Transverse colon (tissue), 4 donors: ENCODE data around the gene MAP3K7.

Experiments used
- POLR2AphosphoS5 ChIP-seq, 3 donors: sonication (generic); formaldehyde crosslinking; IDR thresholded peaks; one replicate each; pipeline ENCODE4 v1.6.1; 2016; ENCODE audit warnings: antibody characterized with exemption in 3 of 3
- TF ChIP-seq, protein P1 (sequence below), 5 experiments: fragments of 200-600 bp in 3 of 5; fragments of 450-650 bp in 2 of 5; sonication (generic) in 3 of 5; IDR thresholded peaks; 1 replicate in 2 of 5; 2 replicates in 3 of 5; pipeline ENCODE4 v1.5.1; 2016 to 2017; ENCODE audit warnings: antibody characterized with exemption in 5 of 5, inconsistent platforms in 3 of 5, mild to moderate bottlenecking in 2 of 5, moderate library complexity in 1 of 5

DNA sequence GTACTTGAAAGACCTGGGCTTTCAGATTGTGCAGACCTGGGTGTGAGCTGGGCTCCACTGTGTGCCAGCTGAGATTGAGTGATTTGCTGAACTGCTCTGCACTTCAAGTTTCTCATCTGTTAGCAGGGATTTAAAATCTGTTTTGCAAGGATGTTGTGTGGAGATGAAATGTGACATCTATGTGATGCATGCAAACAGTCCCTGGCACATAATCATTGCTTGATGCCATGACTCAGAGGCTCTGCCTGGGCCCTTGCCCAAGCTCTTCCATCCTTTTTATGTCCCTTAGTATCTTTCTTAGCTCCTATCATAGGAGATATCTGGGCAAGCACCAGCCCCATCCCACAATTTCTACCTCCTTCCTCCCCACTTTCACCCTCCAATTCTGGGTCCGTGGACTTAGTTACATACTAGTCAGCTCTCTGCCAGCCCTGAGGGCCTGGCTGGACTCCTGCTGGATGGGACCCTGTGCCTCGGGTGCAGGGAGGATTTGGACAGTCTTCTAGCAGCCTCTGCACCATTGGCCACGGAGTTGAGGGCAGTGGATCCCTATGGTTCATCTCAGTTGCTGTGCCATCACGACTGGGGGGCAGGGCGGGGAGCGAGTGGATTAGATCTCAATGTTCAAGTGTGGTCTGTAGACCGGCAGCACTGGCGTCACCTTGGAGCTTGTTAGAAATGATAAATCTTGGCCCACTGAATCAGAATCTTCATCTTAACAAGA, 103.6 kb downstream of the MAP3K7 start:
- TF ChIP-seq POLR2AphosphoS5 (IDR thresholded peaks at IDR 0.05), result no peak
- TF ChIP-seq, protein P1, sequence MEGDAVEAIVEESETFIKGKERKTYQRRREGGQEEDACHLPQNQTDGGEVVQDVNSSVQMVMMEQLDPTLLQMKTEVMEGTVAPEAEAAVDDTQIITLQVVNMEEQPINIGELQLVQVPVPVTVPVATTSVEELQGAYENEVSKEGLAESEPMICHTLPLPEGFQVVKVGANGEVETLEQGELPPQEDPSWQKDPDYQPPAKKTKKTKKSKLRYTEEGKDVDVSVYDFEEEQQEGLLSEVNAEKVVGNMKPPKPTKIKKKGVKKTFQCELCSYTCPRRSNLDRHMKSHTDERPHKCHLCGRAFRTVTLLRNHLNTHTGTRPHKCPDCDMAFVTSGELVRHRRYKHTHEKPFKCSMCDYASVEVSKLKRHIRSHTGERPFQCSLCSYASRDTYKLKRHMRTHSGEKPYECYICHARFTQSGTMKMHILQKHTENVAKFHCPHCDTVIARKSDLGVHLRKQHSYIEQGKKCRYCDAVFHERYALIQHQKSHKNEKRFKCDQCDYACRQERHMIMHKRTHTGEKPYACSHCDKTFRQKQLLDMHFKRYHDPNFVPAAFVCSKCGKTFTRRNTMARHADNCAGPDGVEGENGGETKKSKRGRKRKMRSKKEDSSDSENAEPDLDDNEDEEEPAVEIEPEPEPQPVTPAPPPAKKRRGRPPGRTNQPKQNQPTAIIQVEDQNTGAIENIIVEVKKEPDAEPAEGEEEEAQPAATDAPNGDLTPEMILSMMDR (IDR thresholded peaks at IDR 0.05), result no peak
